Small intestine (tissue), 7 donors: ENCODE data around the gene PPP2R2D. TPM values are rescaled to one million over a fixed set of nuclear protein-coding genes. Genes with fewer than 3 reads are reported as not detected.

Source experiments
- DNase-seq, 2 donors: peaks; one replicate each; pipeline versions ENCODE4 v3.0.0 to v3.0.0-alpha.2; 2013
- FAIRE-seq: peaks from 2 replicates; lab custom pipeline; 2012; peaks lifted over from hg19 to GRCh38; lab: Jason Lieb, UNC
- H3K27ac ChIP-seq, 3 donors: one replicate each; pipeline ENCODE4 v1.5.1; 2013; ENCODE audit warnings: low read length in 2 of 3, mild to moderate bottlenecking in 2 of 3, control low read depth in 1 of 3, inconsistent platforms in 1 of 3, low read depth in 1 of 3, moderate library complexity in 1 of 3
- H3K27me3 ChIP-seq, 3 donors: one replicate each; pipeline ENCODE4 v1.6.1; 2013; ENCODE audit warnings: low read length in 3 of 3, inconsistent platforms in 1 of 3; ENCODE audit not compliant: control insufficient read depth in 3 of 3, insufficient read depth in 3 of 3
- H3K36me3 ChIP-seq, 3 donors: one replicate each; pipeline ENCODE4 v1.6.1; 2013; ENCODE audit warnings: low read length in 3 of 3, inconsistent platforms in 1 of 3, low read depth in 1 of 3, mild to moderate bottlenecking in 1 of 3, moderate library complexity in 1 of 3; ENCODE audit not compliant: control insufficient read depth in 3 of 3, insufficient read depth in 2 of 3
- H3K4me1 ChIP-seq, 3 donors: one replicate each; pipeline ENCODE4 v1.6.1; 2013; ENCODE audit warnings: low read length in 2 of 3, inconsistent platforms in 1 of 3, low read depth in 1 of 3, mild to moderate bottlenecking in 1 of 3, moderate library complexity in 1 of 3; ENCODE audit not compliant: control insufficient read depth in 3 of 3, insufficient read depth in 2 of 3
- H3K4me3 ChIP-seq, 3 donors: one replicate each; pipeline ENCODE4 v1.5.1; 2013; ENCODE audit warnings: low read length in 3 of 3, control low read depth in 1 of 3, inconsistent platforms in 1 of 3, low read depth in 1 of 3, mild to moderate bottlenecking in 1 of 3, moderate library complexity in 1 of 3
- H3K9me3 ChIP-seq, 2 donors: one replicate each; pipeline ENCODE4 v1.6.1; 2013; ENCODE audit warnings: low read depth in 1 of 2, low read length in 1 of 2; ENCODE audit not compliant: control insufficient read depth in 2 of 2, insufficient read depth in 1 of 2
- WGBS, 3 donors: extraction: QIAGEN DNeasy Blood & Tissue Kit; methylation state at CpG; one replicate each; pipeline ENCODE4 v1.1.7; 2013; 5-methylcytosine and 5-hydroxymethylcytosine counted together
- polyA plus RNA-seq, 4 donors: library from polyadenylated mRNA; stranded (reverse) in 3 of 4; unstranded in 1 of 4; fragments of 200-250 nt in 3 of 4; fragments of 120-200 nt in 1 of 4; gene quantifications; one replicate each; pipeline versions ENCODE4 v1.2.1 to v1.2.3, GENCODE V29; 2013
- donor health status: healthy with polysubstance abuse.
- donor health status: control.
- donor health status: control.
- donor health status: Bipolar disorder and iron deficiency.
- donor health status: healthy.

The PPP2R2D gene
- polyA plus RNA-seq, 4 donors = 15.5 to 35.3 (median 23.2) TPM

- H3K27ac ChIP-seq = no peak overlapping the region
- FAIRE-seq (no peak), DNase-seq (no peak)
- peaks cover 0 to 28% (median 0%) of the 10 kb centered on the region in 3 donors for H3K36me3 ChIP-seq
- H3K9me3 ChIP-seq = peaks cover 0 to 8% of the 10 kb centered on the region in 2 donors
- H3K27me3 ChIP-seq = no peaks in the 10 kb centered on the region
- 67 to 82% (median 71%) methylated on average over 18 of the region's 18 CpGs for WGBS, 3 donors
- H3K4me3 ChIP-seq = no peak overlapping the region
- peaks cover 0 to 10% (median 0%) of the 10 kb centered on the region in 3 donors for H3K4me1 ChIP-seq
Observed at GRCh38 chr10:131928248-131929095, 27.7 kb downstream of the PPP2R2D start.

GRCh38 chr10:131929122-131929845 lies 28.5 kb downstream of the PPP2R2D start:
- FAIRE-seq (no peak), DNase-seq (no peak)
- Histone ChIP-seq H3K27me3 (no peaks in the 10 kb centered on the region), H3K36me3 (peaks cover 0 to 28% (median 0%) of the 10 kb centered on the region in 3 donors), H3K4me1 (peaks cover 0 to 10% (median 0%) of the 10 kb centered on the region in 3 donors), H3K9me3 (peaks cover 0 to 8% of the 10 kb centered on the region in 2 donors), H3K27ac (no peak overlapping the region), H3K4me3 (no peak overlapping the region)
- 84 to 88% (median 86%) methylated on average over 21 to 23 of the region's 23 CpGs for WGBS, 3 donors

- H3K9me3 ChIP-seq = peaks cover 0 to 8% of the 10 kb centered on the region in 2 donors
- DNase-seq = no peak
- peaks cover 0 to 10% (median 0%) of the 10 kb centered on the region in 3 donors for H3K4me1 ChIP-seq
- WGBS, 3 donors = 81 to 91% (median 90%) methylated on average over 4 of the region's 4 CpGs
- H3K36me3 ChIP-seq = peaks cover 0 to 34% (median 0%) of the 10 kb centered on the region in 3 donors
- no peak overlapping the region for H3K4me3 ChIP-seq
- no peak for FAIRE-seq
- H3K27me3 ChIP-seq = no peaks in the 10 kb centered on the region
- no peak overlapping the region for H3K27ac ChIP-seq
Observed at GRCh38 chr10:131930150-131930549, 29.3 kb downstream of the PPP2R2D start.

- peaks cover 0 to 5% of the 10 kb centered on the region in 2 donors for H3K9me3 ChIP-seq
- DNase-seq (no peak), FAIRE-seq (no peak)
- no peaks in the 10 kb centered on the region for H3K27me3 ChIP-seq
- H3K4me3 ChIP-seq = no peak overlapping the region
- H3K27ac ChIP-seq = no peak overlapping the region
- WGBS, 3 donors = 94 to 96% (median 94%) methylated on average over 16 of the region's 16 CpGs
- peaks cover 0 to 36% (median 0%) of the 10 kb centered on the region in 3 donors for H3K36me3 ChIP-seq
- H3K4me1 ChIP-seq = peaks cover 0 to 10% (median 0%) of the 10 kb centered on the region in 3 donors
Observed at GRCh38 chr10:131930586-131931330, 29.9 kb downstream of the PPP2R2D start.

- FAIRE-seq (no peak), DNase-seq (no peak)
- H3K27me3 ChIP-seq = no peaks in the 10 kb centered on the region
- peaks cover 0 to 10% (median 0%) of the 10 kb centered on the region in 3 donors for H3K4me1 ChIP-seq
- WGBS, 3 donors = 90 to 95% (median 91%) methylated on average over 13 of the region's 13 CpGs
- H3K36me3 ChIP-seq = peaks cover 0 to 34% (median 0%) of the 10 kb centered on the region in 3 donors
- no peak overlapping the region for H3K4me3 ChIP-seq
- H3K27ac ChIP-seq = no peak overlapping the region
- H3K9me3 ChIP-seq = no peaks in the 10 kb centered on the region
Observed at GRCh38 chr10:131931981-131932380, 31.2 kb downstream of the PPP2R2D start.

- WGBS, 3 donors = 67 to 85% (median 70%) methylated on average over 18 of the region's 18 CpGs
- FAIRE-seq = no peak
- H3K27ac ChIP-seq = no peak overlapping the region
- H3K9me3 ChIP-seq = no peaks in the 10 kb centered on the region
- DNase-seq = no peak
- H3K36me3 ChIP-seq = peaks cover 0 to 39% (median 2%) of the 10 kb centered on the region in 3 donors
- H3K27me3 ChIP-seq = no peaks in the 10 kb centered on the region
- no peak overlapping the region for H3K4me3 ChIP-seq
- H3K4me1 ChIP-seq = peaks cover 0 to 7% (median 0%) of the 10 kb centered on the region in 3 donors
Observed at GRCh38 chr10:131933016-131933695, 32.3 kb downstream of the PPP2R2D start.

- H3K4me3 ChIP-seq = no peak overlapping the region
- H3K9me3 ChIP-seq = no peaks in the 10 kb centered on the region
- H3K27me3 ChIP-seq = no peaks in the 10 kb centered on the region
- FAIRE-seq = no peak
- peaks cover 0 to 4% (median 0%) of the 10 kb centered on the region in 3 donors for H3K4me1 ChIP-seq
- WGBS, 3 donors = 46 to 85% (median 49%) methylated on average over 2 of the region's 2 CpGs
- H3K27ac ChIP-seq = no peak overlapping the region
- no peak for DNase-seq
- H3K36me3 ChIP-seq = peaks cover 0 to 43% (median 2%) of the 10 kb centered on the region in 3 donors
Observed at GRCh38 chr10:131933696-131934086, 32.9 kb downstream of the PPP2R2D start.
